ENCODE data around the gene PCGF2.

PCGF2 gene

DNA sequence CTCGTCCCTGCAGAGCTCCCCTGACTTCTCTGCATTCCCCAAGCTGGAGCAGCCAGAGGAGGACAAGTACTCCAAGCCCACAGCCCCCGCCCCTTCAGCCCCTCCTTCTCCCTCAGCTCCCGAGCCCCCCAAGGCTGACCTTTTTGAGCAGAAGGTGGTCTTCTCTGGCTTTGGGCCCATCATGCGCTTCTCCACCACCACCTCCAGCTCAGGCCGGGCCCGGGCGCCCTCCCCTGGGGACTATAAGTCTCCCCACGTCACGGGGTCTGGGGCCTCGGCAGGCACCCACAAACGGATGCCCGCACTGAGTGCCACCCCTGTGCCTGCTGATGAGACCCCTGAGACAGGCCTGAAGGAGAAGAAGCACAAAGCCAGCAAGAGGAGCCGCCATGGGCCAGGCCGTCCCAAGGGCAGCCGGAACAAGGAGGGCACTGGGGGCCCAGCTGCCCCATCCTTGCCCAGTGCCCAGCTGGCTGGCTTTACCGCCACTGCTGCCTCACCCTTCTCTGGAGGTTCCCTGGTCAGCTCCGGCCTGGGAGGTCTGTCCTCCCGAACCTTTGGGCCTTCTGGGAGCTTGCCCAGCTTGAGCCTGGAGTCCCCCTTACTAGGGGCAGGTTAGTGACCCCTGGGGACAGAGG lies 31.6 kb downstream of the PCGF2 start:
- no peak for DNase-seq

DNA sequence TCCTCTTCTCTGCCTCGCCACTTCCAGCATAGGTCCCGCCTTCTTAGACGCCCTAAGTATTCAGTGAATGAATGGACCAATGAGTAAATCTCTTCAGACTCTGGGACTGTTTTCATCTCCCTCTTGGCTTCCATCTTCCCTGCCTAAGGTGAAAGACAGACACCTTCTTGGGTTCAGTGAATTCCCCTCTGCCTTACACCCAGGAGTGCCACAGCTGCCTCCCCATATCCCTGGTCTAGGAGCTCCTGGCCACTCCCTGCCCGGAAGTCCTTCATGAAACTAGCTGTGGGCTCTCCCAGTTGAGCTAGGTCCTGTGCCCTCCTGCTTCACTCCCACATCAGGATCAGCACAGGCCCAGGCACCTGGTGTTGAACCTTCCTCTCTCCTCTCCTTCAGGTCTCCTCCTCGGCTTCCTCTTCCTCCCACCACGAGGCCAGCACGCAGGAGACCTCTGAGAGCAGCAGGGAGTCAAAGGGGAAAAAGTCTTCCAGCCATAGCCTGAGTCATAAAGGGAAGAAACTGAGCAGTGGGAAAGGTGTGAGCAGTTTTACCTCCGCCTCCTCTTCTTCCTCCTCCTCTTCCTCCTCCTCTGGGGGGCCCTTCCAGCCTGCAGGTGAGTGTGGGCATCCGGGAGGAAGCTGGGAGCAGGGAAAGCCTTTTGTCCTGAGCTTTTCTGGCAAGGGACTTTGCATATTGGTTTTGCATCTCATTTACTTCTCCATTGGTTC lies 32.8 kb downstream of the PCGF2 start:
- no peak for DNase-seq

DNA sequence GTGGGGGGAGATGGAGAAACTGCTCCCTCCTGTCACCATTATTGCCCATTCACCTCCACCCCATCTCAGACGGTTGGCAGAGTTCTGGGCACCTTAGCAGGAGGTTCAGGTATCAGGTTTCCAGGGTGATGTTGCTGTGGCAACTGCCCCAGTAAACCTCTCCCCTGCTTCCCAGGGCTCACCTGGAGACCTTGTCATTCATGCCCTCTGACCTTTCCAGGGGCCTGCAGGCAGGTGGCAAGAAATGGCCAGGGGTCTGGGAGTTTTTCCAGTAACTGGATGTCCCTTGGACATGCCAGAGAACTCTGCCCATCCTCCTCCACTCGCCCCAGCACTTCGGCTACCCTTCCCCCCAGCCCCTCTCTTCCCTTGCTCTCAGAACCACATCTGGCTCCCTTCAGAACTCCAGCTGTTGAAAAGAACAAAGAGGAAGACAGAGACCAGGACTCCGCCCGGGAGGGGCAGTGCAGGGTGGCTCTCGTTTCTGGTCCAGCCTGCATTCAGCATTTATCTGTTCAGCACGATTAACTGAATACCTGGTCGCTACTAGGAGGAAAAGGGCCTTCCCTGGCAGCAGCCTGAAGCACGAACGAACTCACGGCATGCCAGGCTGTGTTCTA lies 34.6 kb downstream of the PCGF2 start:
- DNase-seq: no peak

DNA sequence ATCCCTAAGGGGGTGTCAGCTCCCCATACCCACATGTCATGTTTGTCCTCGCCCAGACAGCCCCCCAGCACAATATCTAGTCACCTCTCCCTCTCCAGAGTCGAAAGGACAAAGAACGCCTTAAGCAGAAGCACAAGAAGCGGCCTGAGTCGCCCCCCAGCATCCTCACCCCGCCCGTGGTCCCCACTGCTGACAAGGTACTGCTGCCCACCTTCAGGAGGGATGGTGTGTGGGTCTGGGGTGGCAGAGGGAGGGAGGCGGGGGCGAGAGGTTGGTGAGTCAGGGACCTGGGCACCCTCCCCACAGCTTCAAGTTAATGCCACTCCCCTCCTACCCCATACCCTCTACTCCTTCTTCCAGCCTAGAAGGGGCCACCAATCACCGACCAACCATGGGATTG lies 35.5 kb downstream of the PCGF2 start:
- no peak for DNase-seq

DNA sequence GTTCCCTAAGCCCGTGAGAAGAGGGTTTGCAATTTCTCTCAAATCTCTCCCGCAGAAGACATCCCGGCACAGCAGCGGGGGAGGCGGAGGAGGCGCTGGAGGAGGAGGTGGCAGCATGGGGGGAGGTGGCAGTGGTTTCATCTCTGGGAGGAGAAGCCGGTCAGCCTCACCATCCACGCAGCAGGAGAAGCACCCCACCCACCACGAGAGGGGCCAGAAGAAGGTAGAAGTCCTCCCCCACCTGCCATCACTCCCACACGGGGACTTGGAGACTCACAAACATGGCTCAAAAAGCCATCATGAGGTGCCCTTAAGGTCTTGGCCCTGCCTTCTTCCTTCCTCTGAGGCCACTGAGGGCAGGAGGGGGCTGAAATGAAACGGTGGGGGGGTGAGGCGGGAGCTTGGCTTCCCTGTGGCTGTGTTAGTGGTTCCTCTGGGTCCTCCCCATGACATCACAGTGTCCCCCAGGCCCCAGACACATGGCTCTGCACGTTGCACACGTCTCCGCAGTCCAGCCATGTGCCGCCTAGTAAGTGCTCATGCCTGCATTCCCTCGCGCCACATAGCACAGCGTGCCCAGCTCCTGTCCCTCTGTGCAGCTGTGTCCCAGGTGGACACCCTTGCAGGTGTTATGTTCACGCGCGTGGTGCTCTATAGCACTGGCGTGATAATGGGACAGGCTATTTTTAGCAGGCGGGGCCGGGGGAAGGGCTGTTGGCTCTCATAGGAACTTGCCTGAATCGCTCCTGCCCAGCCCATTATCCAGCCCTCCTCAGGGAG lies 36.2 kb downstream of the PCGF2 start:
- DNase-seq: no peak

DNA sequence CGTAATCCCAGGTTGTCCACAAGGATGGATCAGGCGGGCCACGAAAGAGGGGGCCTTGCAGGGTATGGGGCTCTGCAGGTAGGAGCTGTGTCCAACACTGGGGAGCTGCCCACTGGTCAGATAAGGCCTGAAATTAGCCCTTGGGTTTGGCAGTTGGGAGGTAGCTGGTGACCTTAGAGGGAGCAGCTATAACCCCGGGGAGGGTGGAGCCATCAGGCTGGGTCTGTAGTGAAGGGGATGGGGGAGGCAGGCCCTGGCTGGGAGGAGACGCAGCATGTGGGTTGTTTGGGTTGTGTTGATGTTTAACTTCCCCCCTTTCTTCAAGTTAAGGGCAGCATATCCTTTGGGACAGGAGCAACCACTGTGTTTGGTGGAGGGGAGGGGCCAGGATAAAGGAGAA lies 37.2 kb downstream of the PCGF2 start:
- no peak for DNase-seq

DNA sequence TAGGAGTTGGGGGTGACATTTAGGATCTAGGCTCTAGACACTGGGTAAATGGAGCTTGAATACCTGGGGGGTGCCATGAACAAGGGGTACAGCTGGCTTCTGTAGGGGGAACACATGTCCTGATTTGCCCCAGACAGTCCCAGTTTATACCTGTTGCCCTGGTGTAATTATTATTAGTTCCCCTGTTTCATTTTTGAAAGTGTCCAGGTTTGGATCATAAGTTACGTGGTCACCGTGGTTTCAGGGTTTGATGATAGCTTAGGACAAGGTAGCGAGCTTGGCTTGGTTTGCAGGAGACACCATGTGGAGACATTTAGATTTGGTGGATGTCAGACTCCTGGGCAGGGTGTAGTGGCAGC lies 37.6 kb downstream of the PCGF2 start:
- DNase-seq: no peak

DNA sequence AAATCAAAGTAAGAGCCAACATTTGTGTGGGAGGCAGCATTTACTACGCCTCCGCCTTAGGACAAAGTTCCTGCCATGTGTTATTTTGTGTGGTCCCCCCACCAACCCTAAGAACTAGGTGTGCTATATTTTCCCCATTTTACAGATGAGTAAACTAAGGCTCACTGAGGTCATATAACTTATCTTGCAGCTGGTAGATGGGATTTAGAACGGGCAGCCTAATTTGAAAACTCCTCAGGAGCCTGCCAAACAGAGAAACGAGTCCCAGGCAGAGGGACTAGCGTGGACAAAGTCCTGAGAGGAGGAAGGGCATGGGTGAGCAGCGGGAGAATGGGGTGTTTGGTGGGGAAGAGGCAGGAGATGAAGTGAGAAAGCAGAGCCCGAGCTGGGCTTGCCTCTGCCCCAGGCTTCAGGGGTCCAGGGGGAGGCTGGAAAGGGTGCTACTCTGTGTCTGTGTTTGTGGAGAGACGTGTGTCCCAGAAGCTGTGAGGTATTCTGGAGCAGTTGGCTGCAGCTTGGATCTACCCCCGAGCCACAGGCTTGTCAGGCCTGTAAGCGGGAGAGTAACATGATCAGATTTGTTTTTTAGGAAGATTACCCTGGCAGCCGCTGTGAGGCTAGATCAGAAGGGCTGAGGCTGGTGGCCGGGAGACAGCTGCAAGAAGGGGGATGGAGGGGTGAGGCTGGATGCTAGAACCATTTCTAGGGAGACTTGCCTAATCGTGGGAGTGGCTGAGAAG lies 38.1 kb downstream of the PCGF2 start:
- DNase-seq: no peak

DNA sequence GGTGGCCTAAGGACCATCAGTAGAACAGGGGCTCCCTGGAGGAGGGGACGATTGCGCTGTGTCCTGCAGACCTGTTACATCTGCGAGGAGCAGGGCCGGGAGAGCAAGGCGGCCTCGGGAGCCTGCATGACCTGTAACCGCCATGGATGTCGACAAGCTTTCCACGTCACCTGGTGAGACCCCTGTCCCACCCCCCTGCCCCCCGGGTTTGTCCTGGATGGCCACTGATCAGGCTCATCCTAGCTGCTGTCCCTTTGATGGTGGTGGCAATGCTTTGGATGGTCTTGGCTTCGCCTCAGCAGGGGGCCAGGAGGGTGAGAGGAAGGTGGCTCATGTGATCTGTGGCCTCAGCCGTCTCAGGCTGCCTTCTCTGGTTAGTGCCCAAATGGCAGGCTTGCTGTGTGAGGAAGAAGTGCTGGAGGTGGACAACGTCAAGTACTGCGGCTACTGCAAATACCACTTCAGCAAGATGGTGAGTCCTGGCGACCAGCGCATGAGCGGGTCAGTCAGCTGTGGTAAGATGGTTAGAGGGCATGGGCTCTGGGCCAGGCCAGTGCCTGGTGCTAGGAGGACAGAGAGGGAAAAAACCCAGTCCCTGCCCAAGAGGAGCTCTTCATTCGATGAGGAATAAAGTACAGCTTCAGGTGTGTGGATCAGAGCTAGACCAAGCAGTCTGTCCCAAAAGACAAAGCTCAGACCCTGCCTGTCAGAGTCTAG lies 38.9 kb downstream of the PCGF2 start:
- DNase-seq: no peak

DNA sequence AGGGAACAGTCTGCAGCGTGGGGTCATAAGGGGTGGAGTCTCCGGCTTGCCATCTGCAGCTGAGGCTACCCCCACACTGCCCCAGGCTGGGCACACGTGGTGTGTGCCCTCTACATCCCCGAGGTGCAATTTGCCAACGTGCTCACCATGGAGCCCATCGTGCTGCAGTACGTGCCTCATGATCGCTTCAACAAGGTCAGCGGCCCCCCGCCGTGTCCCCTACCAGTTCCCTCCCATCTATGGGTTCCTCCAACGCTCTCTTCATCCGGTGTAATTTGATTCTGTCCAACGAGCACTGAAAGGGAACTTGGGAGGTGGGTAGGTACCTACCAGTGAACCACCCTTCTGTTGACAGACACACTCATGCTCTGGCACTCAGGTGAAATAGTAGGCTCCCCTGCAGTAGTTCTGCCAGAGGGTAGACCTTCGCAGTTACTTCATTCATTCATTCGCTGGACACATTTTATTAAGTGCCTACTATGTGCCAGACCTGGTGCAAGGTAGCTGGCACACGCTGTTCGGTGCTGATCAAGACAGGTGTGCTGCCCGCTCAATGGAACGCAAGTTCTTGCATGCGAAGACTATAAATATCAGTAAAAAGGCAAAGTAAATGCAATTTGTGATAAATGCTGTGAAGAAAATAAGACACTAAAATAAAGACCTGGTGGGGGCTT lies 40.3 kb downstream of the PCGF2 start:
- no peak for DNase-seq

DNA sequence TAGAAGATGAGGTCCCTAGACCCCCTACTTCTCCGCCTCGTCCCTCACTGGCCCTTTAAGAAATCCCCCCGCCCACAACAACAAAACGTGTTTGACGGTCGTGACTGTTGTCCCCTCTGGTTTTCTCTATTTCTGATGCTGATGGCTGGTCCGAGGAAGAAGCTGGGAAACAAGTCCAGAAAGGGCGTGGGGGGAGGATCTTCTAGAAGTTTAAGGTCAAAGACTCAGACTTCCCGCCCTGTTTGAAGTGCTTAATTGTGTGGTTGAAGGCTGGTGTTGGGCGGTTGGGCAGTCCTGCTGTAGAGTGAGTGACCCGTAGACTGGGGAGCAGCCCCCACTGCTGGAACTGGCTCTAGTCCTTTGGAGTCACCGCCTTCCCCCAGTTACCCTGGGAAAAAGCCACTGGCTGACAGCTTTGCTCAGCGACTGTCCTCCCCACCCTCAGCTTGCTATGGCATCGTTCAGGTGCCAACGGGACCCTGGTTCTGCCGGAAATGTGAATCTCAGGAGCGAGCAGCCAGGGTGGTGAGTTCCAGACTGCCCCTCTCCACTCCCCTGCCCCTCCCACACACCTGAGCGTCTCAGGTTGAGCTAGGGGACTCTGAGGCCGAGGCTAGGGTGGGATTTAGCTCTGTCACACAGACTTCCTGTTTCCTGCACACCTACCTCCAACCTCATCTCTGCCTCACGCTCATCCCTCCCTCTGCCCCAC lies 41.5 kb downstream of the PCGF2 start:
- peak; percentile 22 for DNase-seq

DNA sequence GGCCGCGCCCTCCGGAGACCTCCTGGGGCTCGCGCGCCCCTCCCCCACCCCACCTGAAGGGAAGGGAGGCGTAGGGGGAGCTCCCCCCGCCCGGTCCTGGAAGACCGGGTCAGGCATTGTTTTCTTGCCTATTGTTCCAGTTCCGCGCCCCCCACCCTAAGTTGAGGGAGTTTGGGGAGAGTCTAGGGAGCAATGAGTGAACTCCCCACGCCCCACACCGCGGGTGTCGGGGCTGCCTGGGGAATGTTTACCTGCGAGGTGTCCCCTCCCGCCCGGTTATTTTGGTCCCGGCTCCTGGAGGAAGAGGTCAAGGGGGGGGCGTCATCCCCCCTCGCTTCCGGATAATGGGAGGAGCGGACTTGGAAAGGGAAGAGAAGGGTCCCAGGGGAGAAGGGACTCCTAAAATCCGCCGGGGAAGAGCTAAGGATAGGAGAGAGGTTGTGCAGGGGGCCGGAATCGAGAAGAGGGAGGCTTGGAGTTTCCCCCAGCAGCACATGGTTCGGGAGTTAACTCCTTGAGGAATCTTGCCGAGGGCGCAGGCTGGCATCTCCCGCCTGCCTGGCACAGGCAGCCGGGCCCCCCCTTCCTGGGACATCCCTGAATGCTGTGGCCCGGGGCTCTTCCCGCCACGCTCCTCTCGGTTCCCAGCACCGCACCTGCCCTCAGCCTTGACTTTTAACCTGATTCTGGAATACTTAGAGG lies 42.2 kb downstream of the PCGF2 start:
- DNase-seq: peak; percentile 7

DNA sequence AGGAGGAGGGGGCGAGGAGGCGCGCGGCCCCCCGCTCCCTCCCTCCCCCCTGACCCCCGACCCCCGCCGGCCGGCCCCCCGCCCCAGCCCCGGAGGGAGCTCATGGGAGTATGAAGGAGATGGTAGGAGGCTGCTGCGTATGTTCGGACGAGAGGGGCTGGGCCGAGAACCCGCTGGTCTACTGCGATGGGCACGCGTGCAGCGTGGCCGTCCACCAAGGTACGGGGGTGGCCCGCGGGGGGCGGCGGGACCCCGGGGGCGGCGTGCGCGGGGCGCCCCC lies 42.7 kb downstream of the PCGF2 start:
- DNase-seq: no peak

DNA sequence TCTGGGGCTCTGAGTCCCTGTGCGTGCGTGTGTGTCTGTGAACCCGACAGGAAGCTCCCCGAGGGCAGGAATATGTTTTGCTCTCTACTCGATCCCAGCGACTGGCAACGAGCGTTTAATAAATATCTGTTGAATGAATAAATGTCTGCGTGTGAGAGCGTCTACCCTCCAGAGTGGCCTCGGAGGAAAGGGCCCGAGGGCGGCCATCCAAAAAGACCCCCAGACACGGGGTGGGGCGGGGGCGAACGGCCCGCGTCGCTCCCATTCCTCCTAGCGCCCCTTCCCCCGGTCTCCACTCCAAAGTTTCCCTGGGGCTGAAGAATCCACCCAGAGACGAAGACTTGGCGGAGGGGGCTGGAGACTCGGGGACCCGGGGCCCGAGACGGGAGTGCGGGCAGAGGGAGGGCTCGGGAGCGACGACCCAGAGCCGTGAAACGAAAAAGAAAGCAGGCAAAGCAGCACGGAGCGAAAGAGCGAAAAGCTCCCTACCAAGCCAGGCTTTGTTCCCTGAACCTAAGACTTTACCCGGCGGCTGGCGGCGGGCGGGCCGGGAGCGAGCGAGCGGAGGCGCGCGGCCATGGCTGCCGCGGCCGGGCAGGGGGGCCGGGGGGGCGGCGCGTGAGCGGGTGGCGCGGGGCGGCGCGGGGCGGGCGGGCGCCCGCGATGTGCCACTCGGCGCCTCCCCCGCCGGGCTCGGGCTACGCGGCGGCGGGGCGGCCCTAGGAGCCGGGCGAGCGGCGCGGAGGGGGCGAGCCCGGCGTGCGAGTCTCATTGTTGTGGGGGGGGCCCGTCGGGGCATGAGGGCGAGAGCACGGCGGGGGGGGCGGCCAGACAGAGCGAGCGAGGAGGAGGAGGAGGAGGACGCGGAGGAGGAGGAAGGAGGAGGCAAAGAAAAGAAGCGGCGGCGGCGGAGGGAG lies 43.3 kb downstream of the PCGF2 start, which contains the start of gene MLLT6:
Gene MLLT6 (plus strand): TSS at position 668 of the 917 bp plus-strand sequence. CDS start 360 bp downstream, outside the sequence.
- DNase-seq: peak; percentile 84

DNA sequence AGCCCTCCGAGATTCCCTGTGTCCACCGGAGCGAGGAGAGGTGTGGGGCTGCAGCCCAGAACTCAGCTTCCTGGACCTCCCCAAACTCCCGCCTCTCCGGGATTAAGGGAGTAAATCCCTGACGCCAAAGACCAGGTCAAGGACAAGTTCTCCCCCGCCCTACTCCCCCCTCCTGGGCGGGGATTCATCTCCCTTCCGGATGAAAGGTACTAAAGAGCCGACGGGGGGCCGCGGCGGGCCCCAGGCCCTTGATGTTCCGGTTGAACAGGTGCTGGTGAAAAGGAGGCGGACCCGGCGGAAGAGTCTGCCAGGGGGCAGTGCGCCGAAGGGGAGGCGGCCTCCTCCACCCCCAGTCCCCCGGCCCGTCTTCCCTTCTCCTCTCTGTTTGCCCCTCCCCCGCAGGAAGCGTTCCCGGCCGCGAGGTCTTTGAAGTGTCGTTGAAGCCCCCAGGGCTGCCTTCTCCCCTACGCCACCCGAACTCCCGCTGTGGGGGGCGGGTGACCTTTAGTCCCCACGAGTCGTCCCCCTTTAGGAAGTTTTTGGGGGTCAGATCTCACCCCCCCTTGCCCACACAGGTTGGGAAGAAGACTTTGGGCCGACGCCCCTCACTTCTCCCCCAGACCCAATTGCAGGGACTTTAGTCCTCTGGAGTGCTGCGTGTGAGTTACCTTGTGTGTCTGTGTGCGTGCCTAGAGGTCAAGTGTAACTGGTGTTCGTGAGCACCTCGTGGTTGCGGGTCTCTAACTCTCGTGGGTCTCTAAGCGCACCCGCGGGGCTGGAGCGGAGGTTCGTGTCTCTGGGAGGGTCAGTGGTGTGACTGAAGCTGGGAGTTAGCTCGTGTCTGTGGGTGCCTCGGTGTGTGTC lies 44.2 kb downstream of the PCGF2 start:
- DNase-seq: peak; percentile 53

DNA sequence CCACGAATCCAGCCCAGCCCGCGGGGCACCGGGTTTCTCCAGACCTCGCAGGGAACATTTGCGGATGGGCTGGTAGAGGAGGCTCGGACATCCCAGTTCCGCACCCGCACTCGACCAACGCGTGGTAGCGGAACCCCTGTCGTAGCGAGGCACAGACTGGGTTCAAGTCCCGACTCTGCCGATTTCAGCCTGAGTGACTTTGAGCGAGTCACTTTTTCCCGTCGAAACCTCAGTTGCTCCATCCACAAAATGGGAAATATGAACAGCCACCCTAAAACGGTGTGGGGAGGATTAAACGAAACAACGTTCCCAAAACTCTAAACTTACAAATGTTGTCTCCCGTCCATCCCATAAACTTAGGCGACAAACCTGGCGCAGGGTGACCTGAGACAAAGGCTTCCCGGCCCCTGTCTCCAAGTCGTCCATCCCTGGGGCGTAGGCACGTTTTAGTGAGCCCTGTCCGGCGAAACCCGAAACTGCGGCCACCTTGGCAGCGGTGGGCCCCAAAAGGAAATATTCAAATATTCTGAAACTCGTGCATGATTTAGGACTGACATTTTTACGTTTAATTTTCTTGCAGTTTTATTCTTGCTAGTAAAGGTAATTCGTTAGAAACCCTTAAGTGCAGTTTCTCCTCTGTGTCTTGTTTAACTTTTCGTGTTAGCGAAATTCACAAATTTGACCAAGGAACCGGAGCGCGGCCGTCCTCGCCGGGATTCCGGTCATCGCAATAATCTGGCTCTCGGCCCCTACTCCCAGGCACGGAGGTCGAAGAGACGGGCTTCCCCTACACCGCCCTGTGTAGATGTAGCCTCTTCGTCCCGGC lies 45.0 kb downstream of the PCGF2 start:
- DNase-seq: peak; percentile 13

Data from central memory CD4-positive, alpha-beta T cell (primary cell).